ENCODE results near the gene KLRC4.
"Not testable (repeated sequence)": the region's sequence is repeated elsewhere in the genome, so short reads cannot be mapped to it uniquely, and the experiment has no call there.

The KLRC4 gene

GRCh38 chr12:10409392-10409791, at the start of gene KLRC4:
Gene KLRC4, minus strand, starts transcription at chr12:10409757. Its CDS starts 182 bp downstream, at chr12:10409575.
- no peak for DNase-seq

- DNase-seq = no peak
These were observed 48.2 kb upstream of the KLRC4 start for GRCh38 chr12:10457760-10458159.

- DNase-seq = no peak
These were observed 47.3 kb upstream of the KLRC4 start for GRCh38 chr12:10456856-10457255.

- no peak for DNase-seq
These were observed 46.2 kb upstream of the KLRC4 start for GRCh38 chr12:10455766-10456165.

- DNase-seq = no peak
These were observed 45.0 kb upstream of the KLRC4 start for GRCh38 chr12:10454531-10454930.

GRCh38 chr12:10453156-10453555, 43.6 kb upstream of the KLRC4 start, which contains the start of gene KLRC1:
Gene KLRC1, minus strand, starts transcription at chr12:10453377. Its CDS starts 2,221 bp downstream, at chr12:10451156.
- DNase-seq = no peak

- no peak for DNase-seq
These were observed 38.7 kb upstream of the KLRC4 start for GRCh38 chr12:10448236-10448635.

- not testable (repeated sequence) for DNase-seq
These were observed 36.5 kb upstream of the KLRC4 start for GRCh38 chr12:10446052-10446451.

GRCh38 chr12:10441144-10441543, 31.6 kb upstream of the KLRC4 start:
- DNase-seq = not testable (repeated sequence)

GRCh38 chr12:10439608-10440274, 30.2 kb upstream of the KLRC4 start:
- not testable (repeated sequence) for DNase-seq

GRCh38 chr12:10437601-10438000, 28.0 kb upstream of the KLRC4 start:
- not testable (repeated sequence) for DNase-seq

GRCh38 chr12:10435816-10436215, 26.3 kb upstream of the KLRC4 start, which contains the start of gene KLRC2:
Gene KLRC2, minus strand, starts transcription at chr12:10436010. Its CDS starts 24 bp downstream, at chr12:10435986.
- not testable (repeated sequence) for DNase-seq

- DNase-seq = not testable (repeated sequence)
These were observed 21.1 kb upstream of the KLRC4 start for GRCh38 chr12:10430623-10431022.

- not testable (repeated sequence) for DNase-seq
These were observed 16.4 kb upstream of the KLRC4 start for GRCh38 chr12:10425938-10426337.

GRCh38 chr12:10424260-10424899, 14.8 kb upstream of the KLRC4 start:
- not testable (repeated sequence) for DNase-seq

GRCh38 chr12:10422159-10422558, 12.6 kb upstream of the KLRC4 start:
- not testable (repeated sequence) for DNase-seq

GRCh38 chr12:10420334-10420733, 10.8 kb upstream of the KLRC4 start, which contains the start of gene KLRC3:
Gene KLRC3, minus strand, starts transcription at chr12:10420595. Its CDS starts 45 bp downstream, at chr12:10420550.
- not testable (repeated sequence) for DNase-seq

- no peak for DNase-seq
These were observed 715 bp downstream of the KLRC4 start for GRCh38 chr12:10408842-10409241.

GRCh38 chr12:10406725-10407124, 2.8 kb downstream of the KLRC4 start:
- DNase-seq = no peak

GRCh38 chr12:10405294-10405693, 4.3 kb downstream of the KLRC4 start:
- DNase-seq = no peak

GRCh38 chr12:10404798-10405197, 4.8 kb downstream of the KLRC4 start:
- no peak for DNase-seq

GRCh38 chr12:10400829-10401228, 8.7 kb downstream of the KLRC4 start:
- DNase-seq = no peak

- DNase-seq = no peak
These were observed 11.4 kb downstream of the KLRC4 start for GRCh38 chr12:10398168-10398567.

GRCh38 chr12:10397296-10397695, 12.3 kb downstream of the KLRC4 start:
- DNase-seq = no peak

Measured in midbrain (tissue), 1 donor.